ENCODE results near the gene EXOC2.

GRCh38 chr6:718345-718744 is 25.4 kb upstream of the EXOC2 start:
- no peak for TF ChIP-seq FOXK2 (IDR thresholded peaks at IDR 0.05)
- no peak for TF ChIP-seq NFRKB (IDR thresholded peaks at IDR 0.05)
